ENCODE measurements around the gene KSR2. TPM values are rescaled to one million over a fixed set of nuclear protein-coding genes. Genes with fewer than 3 reads are reported as not detected.

The KSR2 gene
- total RNA-seq, 1 experiment from 2014 or later, result 0.15 TPM

- no peaks in the 10 kb centered on the region for H3K9me3 ChIP-seq (ENCODE audit: control insufficient read depth, insufficient read depth, low read depth, low read length)
These were observed 2.3 kb downstream of the KSR2 start for GRCh38 chr12:117966511-117966910.

DNA sequence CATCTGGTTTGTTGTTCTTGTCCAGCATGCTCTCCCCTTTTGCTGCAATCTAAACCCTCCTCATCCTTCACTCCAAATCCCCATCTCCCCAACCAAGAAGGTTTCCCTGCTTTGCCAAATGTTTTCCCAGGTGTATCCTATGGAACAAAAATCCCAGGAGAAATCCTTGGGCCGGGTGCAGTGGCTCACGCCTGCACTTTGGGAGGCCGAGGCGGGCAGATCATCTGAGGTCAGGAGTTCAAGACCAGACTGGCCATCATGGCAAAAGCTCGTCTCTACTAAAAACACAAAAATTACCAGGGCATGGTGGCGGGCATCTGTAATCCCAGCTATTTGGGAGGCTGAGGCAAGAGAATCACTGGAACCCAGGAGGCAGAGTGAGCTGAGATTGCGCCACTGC, 5.0 kb downstream of the KSR2 start:
- no peak for ATAC-seq
- H3K27me3 ChIP-seq (ENCODE audit: control insufficient read depth, insufficient read depth, low read length), result peaks cover 20% of the 10 kb centered on the region
- CTCF ChIA-PET, result interaction anchor here (0.6 kb wide), 1 partner anchor 9 kb away, joined by 11 read pairs; no protein-coding TSS in a partner anchor

More at GRCh38 chr12:117966511-117966910, 2.3 kb downstream of the KSR2 start:
- Histone ChIP-seq H3K27ac (ENCODE audit: low read length) (no peak overlapping the region), H3K4me1 (ENCODE audit: control insufficient read depth, insufficient read depth, low read length) (no peaks in the 10 kb centered on the region), H3K4me3 (ENCODE audit: low read depth in 2 of 2, low read length in 2 of 2) (no peak overlapping the region), H3K36me3 (ENCODE audit: control insufficient read depth, insufficient read depth, low read length) (no peaks in the 10 kb centered on the region; the same call in 1 of the 2 replicates), H3K27me3 (ENCODE audit: control insufficient read depth, insufficient read depth, low read length) (peaks cover 28% of the 10 kb centered on the region)
- ATAC-seq (no peak), DNase-seq (ENCODE audit: low read depth, low spot score) (no peak)
- intact Hi-C loops (cut with micrococcal nuclease; ENCODE audit: unreplicated experiment) (no loop called here), in situ Hi-C loops (cut with HindIII; ENCODE audit: low pct_unique_long_range_greater_than_20kb, low sequenced_read_pairs) (no loop called here)
- CTCF ChIA-PET, result no interaction called here
- no peak for TF ChIP-seq TCF7L2 (IDR thresholded peaks at IDR 0.05; ENCODE audit: low read depth, low read length)
- BruUV-seq (replicated peaks), result no TSS peak
- POLR2A ChIA-PET, result interaction anchor here (0.6 kb wide), 1 partner anchor 30 kb away, joined by 3 read pairs; no protein-coding TSS in a partner anchor

More for the DNA sequence above, 5.0 kb downstream of the KSR2 start:
- Histone ChIP-seq H3K4me1 (ENCODE audit: control insufficient read depth, insufficient read depth, low read length) (no peaks in the 10 kb centered on the region), H3K9me3 (ENCODE audit: control insufficient read depth, insufficient read depth, low read depth, low read length) (no peaks in the 10 kb centered on the region), H3K4me3 (ENCODE audit: low read depth in 2 of 2, low read length in 2 of 2) (no peak overlapping the region), H3K36me3 (ENCODE audit: control insufficient read depth, insufficient read depth, low read length) (no peaks in the 10 kb centered on the region; the same call in 1 of the 2 replicates), H3K27ac (ENCODE audit: low read length) (no peak overlapping the region)
- BruUV-seq (replicated peaks), result no TSS peak
- intact Hi-C loops (cut with micrococcal nuclease; ENCODE audit: unreplicated experiment), result no loop called here
- POLR2A ChIA-PET, result no interaction called here
- in situ Hi-C loops (cut with HindIII; ENCODE audit: low pct_unique_long_range_greater_than_20kb, low sequenced_read_pairs), result no loop called here
- DNase-seq (ENCODE audit: low read depth, low spot score), result no peak
- TF ChIP-seq CTCF (IDR thresholded peaks at IDR 0.05) (no peak), SIN3A (IDR thresholded peaks at IDR 0.05; ENCODE audit: borderline replicate concordance, insufficient read depth, low read depth, low read length) (no peak), TCF7L2 (IDR thresholded peaks at IDR 0.05; ENCODE audit: low read depth, low read length) (no peak), POLR2AphosphoS5 (IDR thresholded peaks at IDR 0.05; ENCODE audit: low read depth, low read length) (no peak)
- TF ChIP-seq, protein P1, sequence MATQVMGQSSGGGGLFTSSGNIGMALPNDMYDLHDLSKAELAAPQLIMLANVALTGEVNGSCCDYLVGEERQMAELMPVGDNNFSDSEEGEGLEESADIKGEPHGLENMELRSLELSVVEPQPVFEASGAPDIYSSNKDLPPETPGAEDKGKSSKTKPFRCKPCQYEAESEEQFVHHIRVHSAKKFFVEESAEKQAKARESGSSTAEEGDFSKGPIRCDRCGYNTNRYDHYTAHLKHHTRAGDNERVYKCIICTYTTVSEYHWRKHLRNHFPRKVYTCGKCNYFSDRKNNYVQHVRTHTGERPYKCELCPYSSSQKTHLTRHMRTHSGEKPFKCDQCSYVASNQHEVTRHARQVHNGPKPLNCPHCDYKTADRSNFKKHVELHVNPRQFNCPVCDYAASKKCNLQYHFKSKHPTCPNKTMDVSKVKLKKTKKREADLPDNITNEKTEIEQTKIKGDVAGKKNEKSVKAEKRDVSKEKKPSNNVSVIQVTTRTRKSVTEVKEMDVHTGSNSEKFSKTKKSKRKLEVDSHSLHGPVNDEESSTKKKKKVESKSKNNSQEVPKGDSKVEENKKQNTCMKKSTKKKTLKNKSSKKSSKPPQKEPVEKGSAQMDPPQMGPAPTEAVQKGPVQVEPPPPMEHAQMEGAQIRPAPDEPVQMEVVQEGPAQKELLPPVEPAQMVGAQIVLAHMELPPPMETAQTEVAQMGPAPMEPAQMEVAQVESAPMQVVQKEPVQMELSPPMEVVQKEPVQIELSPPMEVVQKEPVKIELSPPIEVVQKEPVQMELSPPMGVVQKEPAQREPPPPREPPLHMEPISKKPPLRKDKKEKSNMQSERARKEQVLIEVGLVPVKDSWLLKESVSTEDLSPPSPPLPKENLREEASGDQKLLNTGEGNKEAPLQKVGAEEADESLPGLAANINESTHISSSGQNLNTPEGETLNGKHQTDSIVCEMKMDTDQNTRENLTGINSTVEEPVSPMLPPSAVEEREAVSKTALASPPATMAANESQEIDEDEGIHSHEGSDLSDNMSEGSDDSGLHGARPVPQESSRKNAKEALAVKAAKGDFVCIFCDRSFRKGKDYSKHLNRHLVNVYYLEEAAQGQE (IDR thresholded peaks at IDR 0.05; ENCODE audit: insufficient read depth in 1 of 2, low read depth in 2 of 2, low read length in 1 of 2), result no peak
